Aorta (tissue), 5 donors: ENCODE measurements around the gene ST6GALNAC5. TPM values are rescaled to one million over a fixed set of nuclear protein-coding genes. Genes with fewer than 3 reads are reported as not detected.

Source experiments
- ATAC-seq: fragments of 200-7000 bp; cut with Tn5 transposase; one replicate; pipeline ENCODE4 v1.9.1; 2022; ENCODE audit warnings: moderate library complexity; ENCODE audit not compliant: low FRiP score
- DNase-seq, 2 donors: peaks; one replicate each; pipeline ENCODE4 v3.0.0-alpha.2; 2020
- H3K27ac ChIP-seq, 2 donors: one replicate each; pipeline ENCODE4 v1.5.1; 2013; ENCODE audit warnings: low read length in 2 of 2, mild to moderate bottlenecking in 2 of 2, moderate library complexity in 2 of 2, control low read depth in 1 of 2, inconsistent platforms in 1 of 2, low read depth in 1 of 2
- H3K27me3 ChIP-seq, 2 donors: one replicate each; pipeline ENCODE4 v1.6.1; 2013; ENCODE audit warnings: control low read depth in 1 of 2, low read length in 1 of 2, mild to moderate bottlenecking in 1 of 2, moderate library complexity in 1 of 2; ENCODE audit not compliant: insufficient read depth in 2 of 2, control insufficient read depth in 1 of 2
- H3K36me3 ChIP-seq, 2 donors: one replicate each; pipeline ENCODE4 v1.6.1; 2013; ENCODE audit warnings: control low read depth in 1 of 2, low read length in 1 of 2, mild to moderate bottlenecking in 1 of 2; ENCODE audit not compliant: insufficient read depth in 2 of 2, control insufficient read depth in 1 of 2
- H3K4me1 ChIP-seq, 2 donors: one replicate each; pipeline ENCODE4 v1.6.1; 2013; ENCODE audit warnings: low read length in 2 of 2, control low read depth in 1 of 2, mild to moderate bottlenecking in 1 of 2, moderate library complexity in 1 of 2; ENCODE audit not compliant: insufficient read depth in 2 of 2, control insufficient read depth in 1 of 2
- H3K4me3 ChIP-seq, 2 donors: one replicate each; pipeline ENCODE4 v1.5.1; 2013; ENCODE audit warnings: low read length in 2 of 2, control low read depth in 1 of 2, mild to moderate bottlenecking in 1 of 2
- H3K9me3 ChIP-seq: one replicate; pipeline ENCODE4 v1.6.1; 2013; ENCODE audit warnings: mild to moderate bottlenecking, low read length; ENCODE audit not compliant: control insufficient read depth
- WGBS, 2 donors: extraction: QIAGEN DNeasy Blood & Tissue Kit; methylation state at CpG; one replicate each; pipeline ENCODE4 v1.1.7; 2013; 5-methylcytosine and 5-hydroxymethylcytosine counted together
- intact Hi-C, 2 donors: fragments of 100-400 bp; cut with DNase I; formaldehyde crosslinking; loops; one replicate each; pipeline versions ENCODE4 v1.14.2 to v1.15.0; 2022
- polyA plus RNA-seq, 2 donors: library from polyadenylated mRNA; stranded (reverse); fragments of 200-250 nt; gene quantifications; one replicate each; pipeline ENCODE4 v1.2.3, GENCODE V29; 2013
- total RNA-seq, 2 donors: library from RNA; stranded (reverse); fragmentation: NEBNext Ultra II Directional; extraction: Animal tissue kit (Norgen Biotek cat#: 25700); gene quantifications; one replicate each; pipeline ENCODE4 v1.2.1, GENCODE V29; 2021
- donor health status: healthy with polysubstance abuse.
- donor health status: Bipolar disorder and iron deficiency.
- donor health status: DM: no; HTN: no; CAD: no.
- donor health status: DM: no; HTN: no; CAD: no.
- donor health status: DM: yes; HTN: yes; CAD: no.

Gene ST6GALNAC5
- total and polyA plus RNA-seq, 4 donors: 2.6 to 11.7 (median 6.7) TPM

DNA sequence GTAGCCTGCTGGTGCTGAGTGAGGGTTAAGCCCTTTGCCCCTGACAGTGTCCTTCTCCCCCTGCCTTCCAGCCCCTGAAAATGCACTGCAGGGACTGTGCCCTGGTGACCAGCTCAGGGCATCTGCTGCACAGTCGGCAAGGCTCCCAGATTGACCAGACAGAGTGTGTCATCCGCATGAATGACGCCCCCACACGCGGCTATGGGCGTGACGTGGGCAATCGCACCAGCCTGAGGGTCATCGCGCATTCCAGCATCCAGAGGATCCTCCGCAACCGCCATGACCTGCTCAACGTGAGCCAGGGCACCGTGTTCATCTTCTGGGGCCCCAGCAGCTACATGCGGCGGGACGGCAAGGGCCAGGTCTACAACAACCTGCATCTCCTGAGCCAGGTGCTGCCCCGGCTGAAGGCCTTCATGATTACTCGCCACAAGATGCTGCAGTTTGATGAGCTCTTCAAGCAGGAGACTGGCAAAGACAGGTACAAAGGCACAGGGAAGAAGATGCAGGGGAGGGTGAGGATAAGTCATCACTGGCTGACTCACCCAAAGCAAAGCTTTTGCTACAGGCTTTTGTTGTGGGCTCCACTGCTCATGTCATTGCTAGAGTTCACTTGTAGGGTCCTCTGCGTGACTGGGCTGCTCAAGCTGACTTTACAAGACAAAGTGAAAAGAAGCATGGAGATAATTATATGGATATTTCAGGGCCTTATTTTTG is 177.0 kb downstream of the ST6GALNAC5 start:
- no peak for ATAC-seq
- DNase-seq: no peak
- Histone ChIP-seq H3K9me3 (no peaks in the 10 kb centered on the region), H3K4me3 (no peak overlapping the region), H3K4me1 (no peaks in the 10 kb centered on the region), H3K36me3 (peaks cover 0 to 2% of the 10 kb centered on the region in 2 donors), H3K27ac (no peak overlapping the region), H3K27me3 (no peaks in the 10 kb centered on the region)
- WGBS, 2 donors: 95% methylated on average over 20 of the region's 20 CpGs
- intact Hi-C loops: no loop called here

DNA sequence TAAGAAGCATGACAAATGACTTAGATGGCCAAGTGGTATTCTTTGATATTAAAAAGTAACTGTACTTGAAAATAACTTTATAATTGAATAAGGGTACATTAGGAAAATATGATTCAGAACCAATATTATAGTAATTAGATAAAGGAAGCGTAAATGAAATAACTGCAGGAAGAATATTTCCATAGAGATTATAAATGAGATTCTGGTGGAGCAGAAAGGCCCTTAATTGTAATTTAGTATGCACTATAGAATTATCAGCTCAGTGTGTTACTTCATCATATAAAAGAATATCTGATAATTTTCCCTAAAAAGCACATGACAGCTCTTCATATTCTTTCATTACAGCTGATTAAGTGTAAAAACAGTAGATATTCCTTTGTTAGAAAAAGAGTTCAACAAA is 180.3 kb downstream of the ST6GALNAC5 start:
- H3K27me3 ChIP-seq: no peaks in the 10 kb centered on the region
- H3K27ac ChIP-seq: no peak overlapping the region
- H3K4me3 ChIP-seq: no peak overlapping the region
- intact Hi-C loops: no loop called here
- DNase-seq: no peak
- no peaks in the 10 kb centered on the region for H3K4me1 ChIP-seq
- H3K36me3 ChIP-seq: peaks cover 3 to 6% of the 10 kb centered on the region in 2 donors
- H3K9me3 ChIP-seq: no peaks in the 10 kb centered on the region
- ATAC-seq: no peak
- 99 to 100% methylated on average over 1 of the region's 1 CpG for WGBS, 2 donors

DNA sequence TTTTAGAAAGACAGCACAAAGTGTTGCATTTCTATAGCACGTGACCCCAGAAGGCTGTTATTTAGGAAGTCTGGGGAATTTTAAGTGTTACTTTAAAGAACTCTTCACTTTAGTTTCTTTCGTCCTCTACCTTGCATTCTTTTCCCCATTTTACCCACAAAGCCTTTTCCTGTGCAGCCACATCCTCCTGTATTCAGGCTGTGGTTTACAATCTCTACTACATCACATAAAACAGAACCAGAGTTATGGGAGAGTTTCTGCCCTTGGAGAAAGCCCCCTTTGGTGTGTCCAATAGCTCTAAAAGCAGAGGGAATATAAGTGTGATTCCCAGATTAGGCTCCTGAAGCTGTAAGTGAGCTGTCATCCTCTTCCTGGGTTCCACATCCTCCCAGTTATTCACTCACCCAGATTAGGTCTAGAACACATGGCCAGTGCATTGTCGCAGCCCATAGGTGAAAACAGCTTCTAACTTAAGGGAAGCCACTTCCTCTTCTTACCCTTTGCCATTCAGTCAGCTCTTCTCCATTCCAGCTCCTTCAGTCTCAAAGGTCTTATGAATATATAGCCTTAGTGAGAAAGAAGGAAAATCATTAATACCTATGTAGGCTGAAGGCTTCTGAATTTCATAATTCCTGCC is 180.8 kb downstream of the ST6GALNAC5 start:
- Histone ChIP-seq H3K36me3 (peaks cover 3 to 6% of the 10 kb centered on the region in 2 donors), H3K9me3 (no peaks in the 10 kb centered on the region), H3K4me1 (no peaks in the 10 kb centered on the region), H3K4me3 (no peak overlapping the region), H3K27ac (no peak overlapping the region), H3K27me3 (no peaks in the 10 kb centered on the region)
- ATAC-seq: no peak
- DNase-seq: no peak
- WGBS, 2 donors: 83 to 88% methylated on average over 3 of the region's 3 CpGs
- intact Hi-C loops: no loop called here

DNA sequence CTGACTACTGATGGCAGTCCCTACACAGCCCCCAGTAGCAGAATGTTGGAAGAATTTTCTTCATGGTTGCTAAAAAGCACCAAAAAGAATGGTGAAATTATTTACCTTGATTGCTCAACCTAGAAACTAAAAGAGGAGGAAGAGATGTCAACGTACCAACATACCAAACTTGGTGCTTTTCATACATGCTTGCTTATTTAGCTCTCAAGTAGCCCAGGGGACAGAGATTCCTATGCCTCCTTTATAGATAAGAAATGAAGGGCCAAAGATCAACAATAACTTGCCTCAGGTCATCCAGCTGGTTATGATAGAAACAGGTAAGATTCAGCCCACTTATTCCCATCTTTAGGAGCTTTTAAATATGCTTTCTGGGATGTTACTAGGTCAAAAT is 181.3 kb downstream of the ST6GALNAC5 start:
- WGBS, 2 donors: 88% methylated on average over 1 of the region's 1 CpG
- no peaks in the 10 kb centered on the region for H3K4me1 ChIP-seq
- DNase-seq (no peak), ATAC-seq (no peak)
- H3K27me3 ChIP-seq: no peaks in the 10 kb centered on the region
- no peak overlapping the region for H3K27ac ChIP-seq
- intact Hi-C loops: no loop called here
- no peak overlapping the region for H3K4me3 ChIP-seq
- H3K36me3 ChIP-seq: peaks cover 3 to 6% of the 10 kb centered on the region in 2 donors
- no peaks in the 10 kb centered on the region for H3K9me3 ChIP-seq

DNA sequence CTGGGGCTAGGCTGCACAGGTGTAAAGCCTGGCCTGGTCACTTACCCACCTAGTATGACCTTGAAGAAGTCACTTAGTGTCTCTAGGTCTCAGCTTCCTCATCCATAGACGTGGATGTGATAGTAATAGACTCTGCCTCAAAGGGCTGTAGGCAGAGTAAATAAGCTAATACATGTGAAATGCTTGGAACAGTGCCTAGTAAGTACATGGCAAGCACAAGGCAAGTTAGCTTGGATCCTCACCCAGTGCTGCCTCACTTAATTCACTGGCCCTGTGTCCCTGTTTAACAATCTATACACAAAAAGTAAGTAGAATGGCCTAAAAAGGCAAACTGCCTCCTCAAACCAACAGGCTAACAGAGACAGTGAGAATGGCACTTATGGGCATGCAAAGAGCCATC is 184.1 kb downstream of the ST6GALNAC5 start:
- intact Hi-C loops: no loop called here
- H3K27me3 ChIP-seq: no peaks in the 10 kb centered on the region
- H3K9me3 ChIP-seq: no peaks in the 10 kb centered on the region
- ATAC-seq: peak; percentile 33
- H3K27ac ChIP-seq: no peak overlapping the region
- no peak overlapping the region for H3K4me3 ChIP-seq
- H3K36me3 ChIP-seq: peaks cover 4 to 6% of the 10 kb centered on the region in 2 donors
- WGBS, 2 donors: 46 to 53% methylated on average over 1 of the region's 1 CpG
- no peak for DNase-seq
- no peaks in the 10 kb centered on the region for H3K4me1 ChIP-seq

DNA sequence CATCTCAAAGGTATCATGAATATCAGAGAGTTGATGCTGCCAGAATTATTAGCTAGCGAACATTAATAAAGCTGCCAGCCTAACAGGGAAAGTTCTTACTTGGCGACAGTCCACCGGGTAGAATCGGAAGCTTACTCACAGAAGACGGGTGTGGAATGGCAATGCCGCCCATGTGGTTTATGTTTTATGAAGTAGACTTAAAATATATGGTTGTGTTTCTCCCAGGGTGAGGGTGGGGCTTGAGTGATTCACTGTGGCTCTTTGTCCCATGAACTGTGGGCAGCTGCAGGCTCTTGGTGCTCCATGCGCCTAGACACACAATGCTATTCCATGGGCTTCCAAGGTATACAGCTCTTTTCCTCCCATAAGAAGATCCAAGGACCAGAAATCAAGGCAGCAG is 189.2 kb downstream of the ST6GALNAC5 start:
- intact Hi-C loops: no loop called here
- Histone ChIP-seq H3K4me1 (no peaks in the 10 kb centered on the region), H3K27me3 (no peaks in the 10 kb centered on the region), H3K4me3 (no peak overlapping the region), H3K36me3 (peaks cover 1 to 6% of the 10 kb centered on the region in 2 donors), H3K9me3 (no peaks in the 10 kb centered on the region), H3K27ac (no peak overlapping the region)
- DNase-seq (no peak), ATAC-seq (no peak)
- 88 to 89% methylated on average over 7 of the region's 7 CpGs for WGBS, 2 donors

DNA sequence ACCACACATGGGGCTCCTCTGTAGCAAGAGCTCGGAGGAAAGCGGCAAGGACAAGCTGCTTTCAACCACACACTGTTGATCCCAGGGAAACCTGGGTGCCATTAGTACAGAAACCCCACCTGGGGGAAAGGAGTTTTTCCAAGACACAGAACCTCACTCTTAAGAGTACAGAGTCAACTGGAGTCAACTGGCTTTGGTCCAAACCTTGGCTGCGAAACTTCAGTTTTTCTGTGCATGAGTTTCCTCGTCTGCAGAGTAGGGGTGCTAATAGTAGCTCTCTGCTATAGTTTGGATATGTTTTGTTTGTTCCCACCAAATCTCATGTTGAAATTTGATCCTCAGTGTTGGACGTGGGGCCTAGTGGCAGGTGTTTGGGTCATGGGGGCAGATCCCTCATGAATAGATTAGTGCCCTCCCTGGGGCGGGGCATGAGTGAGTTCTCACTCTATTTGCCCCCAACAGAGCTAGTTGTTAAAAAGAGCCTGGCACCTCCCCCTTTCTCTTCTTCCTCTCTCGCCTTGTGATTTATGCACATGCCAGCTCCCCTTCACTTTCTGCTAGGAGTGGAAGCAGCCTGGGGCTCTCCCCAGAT is 190.8 kb downstream of the ST6GALNAC5 start:
- intact Hi-C loops: no loop called here
- WGBS, 2 donors: 89 to 90% methylated on average over 7 of the region's 7 CpGs
- Histone ChIP-seq H3K9me3 (no peaks in the 10 kb centered on the region), H3K27ac (no peak overlapping the region), H3K36me3 (peaks cover under 1 to 5% of the 10 kb centered on the region in 2 donors), H3K4me1 (no peaks in the 10 kb centered on the region), H3K27me3 (no peaks in the 10 kb centered on the region), H3K4me3 (no peak overlapping the region)
- DNase-seq: no peak
- ATAC-seq: no peak

DNA sequence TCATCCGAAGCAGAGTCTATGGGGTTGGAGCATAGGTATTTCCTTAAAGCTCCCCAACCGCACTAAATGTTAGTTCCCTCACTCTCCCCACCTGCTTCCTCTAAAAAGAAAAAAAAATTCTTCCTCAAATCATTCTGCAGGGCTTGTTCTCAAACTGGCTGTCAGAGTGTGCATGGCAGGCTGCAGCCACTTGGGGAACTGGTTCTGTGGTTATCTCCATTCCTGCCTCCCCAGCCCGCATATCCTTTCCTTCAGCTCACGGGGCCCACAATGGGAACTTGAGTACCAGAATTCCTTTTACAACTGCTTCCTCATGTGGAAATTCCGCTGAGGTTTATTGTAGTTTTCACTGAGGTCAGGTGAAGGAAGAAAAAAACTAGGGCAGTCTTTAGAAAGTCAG is 192.7 kb downstream of the ST6GALNAC5 start:
- no peak overlapping the region for H3K27ac ChIP-seq
- no peaks in the 10 kb centered on the region for H3K4me1 ChIP-seq
- intact Hi-C loops: no loop called here
- no peak overlapping the region for H3K4me3 ChIP-seq
- no peak for DNase-seq
- peaks cover 2 to 3% of the 10 kb centered on the region in 2 donors for H3K36me3 ChIP-seq
- no peak for ATAC-seq
- no peaks in the 10 kb centered on the region for H3K9me3 ChIP-seq
- no peaks in the 10 kb centered on the region for H3K27me3 ChIP-seq
- 81 to 84% methylated on average over 5 of the region's 5 CpGs for WGBS, 2 donors

DNA sequence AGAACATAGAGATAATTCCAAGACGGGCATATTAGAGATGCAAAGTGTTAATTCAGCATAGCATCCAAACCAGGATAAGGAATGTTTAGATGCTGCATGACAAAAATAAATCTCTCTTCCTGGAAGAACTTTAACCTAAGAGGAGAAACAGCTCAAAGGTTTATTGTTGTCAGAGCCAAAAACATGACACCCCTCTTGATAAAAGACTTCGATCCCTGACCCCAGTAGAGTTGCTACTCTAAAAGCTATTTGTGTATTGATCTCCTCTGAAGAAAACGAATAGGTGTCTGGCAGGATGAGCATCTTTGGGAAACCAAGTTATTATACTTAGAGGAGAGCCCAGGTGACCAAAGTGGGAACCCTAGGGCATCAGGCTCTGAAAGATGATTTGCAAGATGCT is 193.9 kb downstream of the ST6GALNAC5 start:
- Histone ChIP-seq H3K27ac (no peak overlapping the region), H3K36me3 (peaks cover 2 to 3% of the 10 kb centered on the region in 2 donors), H3K27me3 (no peaks in the 10 kb centered on the region), H3K4me3 (no peak overlapping the region), H3K9me3 (no peaks in the 10 kb centered on the region), H3K4me1 (no peaks in the 10 kb centered on the region)
- no peak for ATAC-seq
- 82 to 86% methylated on average over 3 of the region's 3 CpGs for WGBS, 2 donors
- no peak for DNase-seq
- intact Hi-C loops: no loop called here
